Measurements from ENCODE around the gene PPP4C. TPM values are rescaled to one million over a fixed set of nuclear protein-coding genes. Genes with fewer than 3 reads are reported as not detected.

PPP4C gene
- total RNA-seq, 1 experiment from 2014 or later, result 163 TPM

DNA sequence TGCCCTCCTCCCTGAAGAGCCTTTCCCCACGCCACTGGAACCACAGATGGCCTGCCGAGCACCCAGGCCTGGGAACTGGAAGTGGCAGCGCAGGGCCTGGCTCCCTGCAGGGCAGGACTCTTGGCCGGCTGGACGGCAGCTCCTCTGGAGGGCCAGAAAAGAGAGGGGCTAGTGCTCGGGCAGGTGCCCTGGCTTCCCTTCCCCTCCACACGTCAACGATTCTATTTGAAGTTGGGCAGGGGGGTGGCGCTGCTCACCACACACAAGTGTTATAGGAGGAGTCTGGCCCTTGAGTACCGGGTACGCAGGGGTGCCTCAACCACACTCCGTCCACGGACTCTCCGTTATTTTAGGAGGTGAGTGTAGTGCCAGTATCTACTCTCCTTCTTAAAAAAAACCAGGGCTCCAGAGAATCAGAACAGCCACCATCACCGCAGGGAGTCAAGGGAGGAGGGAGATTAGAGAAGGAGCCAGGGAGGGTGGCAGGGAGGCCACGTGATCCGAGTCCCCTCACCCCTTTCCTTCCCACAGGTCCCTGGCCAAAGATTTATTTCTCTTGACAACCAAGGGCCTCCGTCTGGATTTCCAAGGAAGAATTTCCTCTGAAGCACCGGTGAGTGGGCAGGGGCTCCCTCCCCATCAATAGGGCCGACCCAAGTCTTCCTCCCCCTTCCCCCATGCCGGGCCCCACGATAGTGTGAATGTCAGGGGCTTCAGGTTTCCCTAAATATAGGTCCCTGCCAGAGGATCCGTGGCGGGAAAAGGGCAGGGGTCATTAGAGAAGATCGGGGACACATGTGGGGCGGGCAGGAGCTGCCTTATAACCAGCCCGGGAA lies 11.7 kb upstream of the PPP4C start:
- Histone ChIP-seq H3K14ac (ENCODE audit: insufficient read depth, low read length) (no peak overlapping the region), H2BK15ac (ENCODE audit: low read depth, low read length) (no peak overlapping the region), H2BK5ac (ENCODE audit: insufficient read length, low read length) (no peak overlapping the region), H3K23ac (ENCODE audit: insufficient read length, low read depth, low read length) (no peak overlapping the region), H3K18ac (ENCODE audit: insufficient read length, low read depth, low read length) (no peak overlapping the region), H3K4me2 (ENCODE audit: insufficient read depth, insufficient read length, low read length) (peak overlapping the region; percentile 89), H4K8ac (replicated peaks; ENCODE audit: insufficient read length, low read depth, low read length) (no peak overlapping the region), H4K20me1 (ENCODE audit: control insufficient read depth, insufficient read depth, insufficient read length) (no peaks in the 10 kb centered on the region), H3K9ac (ENCODE audit: extremely low read depth, insufficient read length, low read length) (peak overlapping the region; percentile 75), H2BK12ac (ENCODE audit: insufficient read length, low read depth, low read length) (no peak overlapping the region), H2BK20ac (ENCODE audit: low read depth, low read length, poor library complexity, severe bottlenecking) (no peak overlapping the region), H3K79me1 (ENCODE audit: insufficient read depth, low read depth, low read length, poor library complexity, severe bottlenecking) (peaks cover 7% of the 10 kb centered on the region), H3K9me3 (ENCODE audit: control insufficient read depth, low read depth, low read length) (no peaks in the 10 kb centered on the region), H2BK120ac (ENCODE audit: low read depth, low read length, poor library complexity, severe bottlenecking) (no peak overlapping the region), H3K4ac (ENCODE audit: low read depth, low read length) (no peak overlapping the region), H3K27ac (ENCODE audit: insufficient read length, low read depth, low read length) (no peak overlapping the region), H3K4me1 (ENCODE audit: insufficient read depth, low read length) (no peaks in the 10 kb centered on the region; the same call in 1 of the 2 replicates), H3K56ac (ENCODE audit: insufficient read length, low read depth, low read length) (no peak overlapping the region), H2AFZ (ENCODE audit: low read length) (no peak overlapping the region), H3T11ph (ENCODE audit: low read length) (no peak overlapping the region), H3K23me2 (ENCODE audit: insufficient read length, low read depth, low read length, poor library complexity, severe bottlenecking) (peaks cover 17% of the 10 kb centered on the region), H2AK5ac (ENCODE audit: insufficient read length, low read length) (no peak overlapping the region), H4K91ac (ENCODE audit: insufficient read length, low read depth, low read length) (no peak overlapping the region), H3K79me2 (ENCODE audit: insufficient read depth, low read length) (peaks cover 12% of the 10 kb centered on the region; the same call in 1 of the 2 replicates), H3K27me3 (ENCODE audit: insufficient read depth, low read length) (no peaks in the 10 kb centered on the region), H4K5ac (ENCODE audit: insufficient read length, low read depth, low read length) (no peak overlapping the region)
- H3K4me1 Mint-ChIP-seq, result peaks cover 25 to 39% of the 10 kb centered on the region in 2 experiments
- no CpG with 5 or more reads among the region's 27 CpGs for WGBS (ENCODE audit: extremely low coverage, insufficient read length, low lambda C conversion rate)
- H3K4me3 Mint-ChIP-seq, result peak overlapping the region; percentile 88 to 94
- H3K27me3 Mint-ChIP-seq (ENCODE audit: low read depth), result no peaks in the 10 kb centered on the region
- no peaks in the 10 kb centered on the region; a peak in 1 of 5 replicates for H3K9me3 Mint-ChIP-seq
- peak; percentile 77 for DNase-seq
- H3K36me3 Mint-ChIP-seq (ENCODE audit: insufficient read depth in 1 of 3, low read depth in 3 of 3), result peaks cover 23 to 33% (median 25%) of the 10 kb centered on the region in 3 experiments
- TF ChIP-seq, protein P1, sequence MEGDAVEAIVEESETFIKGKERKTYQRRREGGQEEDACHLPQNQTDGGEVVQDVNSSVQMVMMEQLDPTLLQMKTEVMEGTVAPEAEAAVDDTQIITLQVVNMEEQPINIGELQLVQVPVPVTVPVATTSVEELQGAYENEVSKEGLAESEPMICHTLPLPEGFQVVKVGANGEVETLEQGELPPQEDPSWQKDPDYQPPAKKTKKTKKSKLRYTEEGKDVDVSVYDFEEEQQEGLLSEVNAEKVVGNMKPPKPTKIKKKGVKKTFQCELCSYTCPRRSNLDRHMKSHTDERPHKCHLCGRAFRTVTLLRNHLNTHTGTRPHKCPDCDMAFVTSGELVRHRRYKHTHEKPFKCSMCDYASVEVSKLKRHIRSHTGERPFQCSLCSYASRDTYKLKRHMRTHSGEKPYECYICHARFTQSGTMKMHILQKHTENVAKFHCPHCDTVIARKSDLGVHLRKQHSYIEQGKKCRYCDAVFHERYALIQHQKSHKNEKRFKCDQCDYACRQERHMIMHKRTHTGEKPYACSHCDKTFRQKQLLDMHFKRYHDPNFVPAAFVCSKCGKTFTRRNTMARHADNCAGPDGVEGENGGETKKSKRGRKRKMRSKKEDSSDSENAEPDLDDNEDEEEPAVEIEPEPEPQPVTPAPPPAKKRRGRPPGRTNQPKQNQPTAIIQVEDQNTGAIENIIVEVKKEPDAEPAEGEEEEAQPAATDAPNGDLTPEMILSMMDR (conservative IDR thresholded peaks at IDR 0.05), result peak; percentile 34; the same call in 2 of the 3 replicates
- H3K27ac Mint-ChIP-seq, result peak overlapping the region; percentile 95 to 96 (median 95)
